SU-DHL-6 (cell line): Measurements from ENCODE around the gene LYZL6.

Experiments used
- H2AFZ ChIP-seq: fragments of 200-600 bp; sonication (generic); 2 replicates; pipeline ENCODE4 v1.6.1; 2014; ENCODE audit warnings: low read depth, mild to moderate bottlenecking, moderate library complexity, mixed read lengths, antibody characterized with exemption, low read length; ENCODE audit not compliant: severe bottlenecking
- H3F3A ChIP-seq: fragments of 200-600 bp; shearing (Covaris generic); 2 replicates; pipeline ENCODE4 v1.6.0; 2016; ENCODE audit warnings: antibody characterized with exemption, mild to moderate bottlenecking; ENCODE audit not compliant: insufficient read depth
- H3K27ac ChIP-seq: fragments of 200-600 bp; sonication (generic); 2 replicates; pipeline ENCODE4 v1.5.1; 2016; ENCODE audit warnings: low read depth, mild to moderate bottlenecking, low read length, moderate library complexity, mixed read lengths
- H3K27me3 ChIP-seq: fragments of 200-600 bp; sonication (generic), shearing (Covaris generic); 2 replicates; pipeline ENCODE4 v1.6.0; 2014; ENCODE audit warnings: mild to moderate bottlenecking, low read length
- H3K36me3 ChIP-seq: fragments of 200-600 bp; sonication (generic); 2 replicates; pipeline ENCODE4 v1.6.1; 2014; ENCODE audit warnings: mild to moderate bottlenecking, low read length, mixed read lengths
- H3K4me2 ChIP-seq: fragments of 300-600, 200-600 bp; shearing (Covaris generic), sonication (generic); 2 replicates; pipeline ENCODE4 v1.6.0; 2014; ENCODE audit warnings: low read length, low read depth, mild to moderate bottlenecking; ENCODE audit not compliant: poor library complexity, severe bottlenecking
- H3K4me3 ChIP-seq: fragments of 200-600 bp; sonication (generic); 2 replicates; pipeline ENCODE4 v1.5.1; 2014; ENCODE audit warnings: antibody characterized with exemption, low read length, mild to moderate bottlenecking, mixed read lengths; ENCODE audit not compliant: insufficient read depth, poor library complexity, severe bottlenecking
- H3K79me2 ChIP-seq: fragments of 200-600 bp; sonication (generic); 2 replicates; pipeline ENCODE4 v1.6.1; 2014; ENCODE audit warnings: mild to moderate bottlenecking, low read length, moderate library complexity; ENCODE audit not compliant: insufficient read depth
- H3K9ac ChIP-seq: fragments of 200-600 bp; sonication (generic); 2 replicates; pipeline ENCODE4 v1.7.0; 2014; ENCODE audit warnings: mild to moderate bottlenecking, low read length
- H3K9me2 ChIP-seq: fragments of 200-600 bp; sonication (generic); replicated peaks from 2 replicates; pipeline ENCODE4 v1.6.1; 2014; ENCODE audit warnings: low read length; ENCODE audit not compliant: insufficient read depth
- H3K9me3 ChIP-seq: fragments of 200-600 bp; sonication (generic); 2 replicates; pipeline ENCODE4 v1.6.1; 2014; ENCODE audit warnings: low read length, mixed read lengths; ENCODE audit not compliant: insufficient read depth
- H4K20me1 ChIP-seq: fragments of 200-600 bp; sonication (generic); 2 replicates; pipeline ENCODE4 v1.6.1; 2014; ENCODE audit warnings: low read depth, mild to moderate bottlenecking, antibody characterized with exemption, low read length, moderate library complexity, mixed read lengths
- CTCF ChIP-seq: fragments of 200-600 bp; sonication (generic); IDR thresholded peaks from one replicate; pipeline ENCODE4 v1.5.1; 2017; ENCODE audit warnings: antibody characterized with exemption, mild to moderate bottlenecking, low read length, moderate library complexity; ENCODE audit not compliant: insufficient read depth, poor library complexity, severe bottlenecking
- EZH2phosphoT487 ChIP-seq: fragments of 200-600 bp; sonication (generic), shearing (Covaris generic); conservative IDR thresholded peaks from 2 replicates; pipeline ENCODE4 v1.6.1; 2018; ENCODE audit warnings: mild to moderate bottlenecking, antibody characterized with exemption, low read length, moderate library complexity, mixed read lengths

The LYZL6 gene

GRCh38 chr17:35915153-35915964 is 28.2 kb downstream of the LYZL6 start:
- H3K9me2 ChIP-seq: no peaks in the 10 kb centered on the region
- H3F3A ChIP-seq: no peaks in the 10 kb centered on the region
- H3K27me3 ChIP-seq: no peaks in the 10 kb centered on the region
- H3K9ac ChIP-seq: no peak overlapping the region
- TF ChIP-seq EZH2phosphoT487 (no peak), CTCF (no peak)
- no peaks in the 10 kb centered on the region for H3K9me3 ChIP-seq
- no peaks in the 10 kb centered on the region for H4K20me1 ChIP-seq
- no peak overlapping the region for H2AFZ ChIP-seq
- no peak overlapping the region for H3K4me2 ChIP-seq
- no peaks in the 10 kb centered on the region; the same call in 1 of the 2 replicates for H3K36me3 ChIP-seq
- H3K27ac ChIP-seq: no peak overlapping the region
- no peaks in the 10 kb centered on the region for H3K79me2 ChIP-seq
- H3K4me3 ChIP-seq: no peak overlapping the region

GRCh38 chr17:35914354-35914753 is 29.2 kb downstream of the LYZL6 start:
- Histone ChIP-seq H3K9me3 (no peaks in the 10 kb centered on the region), H3K27me3 (no peaks in the 10 kb centered on the region), H3K4me2 (no peak overlapping the region), H3K9me2 (no peaks in the 10 kb centered on the region), H3K79me2 (no peaks in the 10 kb centered on the region), H2AFZ (no peak overlapping the region), H3F3A (no peaks in the 10 kb centered on the region), H4K20me1 (no peaks in the 10 kb centered on the region), H3K4me3 (no peak overlapping the region), H3K36me3 (no peaks in the 10 kb centered on the region; the same call in 1 of the 2 replicates), H3K9ac (no peak overlapping the region), H3K27ac (no peak overlapping the region)
- TF ChIP-seq CTCF (no peak), EZH2phosphoT487 (no peak)

- Histone ChIP-seq H3K79me2 (no peaks in the 10 kb centered on the region), H3K9me2 (no peaks in the 10 kb centered on the region), H3K4me2 (no peak overlapping the region), H3K9ac (no peak overlapping the region), H3K4me3 (no peak overlapping the region), H3K36me3 (no peaks in the 10 kb centered on the region), H3K27ac (no peak overlapping the region), H3F3A (no peaks in the 10 kb centered on the region), H4K20me1 (no peaks in the 10 kb centered on the region), H3K27me3 (no peaks in the 10 kb centered on the region), H2AFZ (no peak overlapping the region), H3K9me3 (no peaks in the 10 kb centered on the region)
- TF ChIP-seq CTCF (no peak), EZH2phosphoT487 (no peak)
Measured at GRCh38 chr17:35913609-35914008, 29.9 kb downstream of the LYZL6 start.
